ENCODE results near the gene ARHGAP28.
"Not testable (repeated sequence)": the region's sequence is repeated elsewhere in the genome, so short reads cannot be mapped to it uniquely, and the experiment has no call there.

Gene ARHGAP28

DNA sequence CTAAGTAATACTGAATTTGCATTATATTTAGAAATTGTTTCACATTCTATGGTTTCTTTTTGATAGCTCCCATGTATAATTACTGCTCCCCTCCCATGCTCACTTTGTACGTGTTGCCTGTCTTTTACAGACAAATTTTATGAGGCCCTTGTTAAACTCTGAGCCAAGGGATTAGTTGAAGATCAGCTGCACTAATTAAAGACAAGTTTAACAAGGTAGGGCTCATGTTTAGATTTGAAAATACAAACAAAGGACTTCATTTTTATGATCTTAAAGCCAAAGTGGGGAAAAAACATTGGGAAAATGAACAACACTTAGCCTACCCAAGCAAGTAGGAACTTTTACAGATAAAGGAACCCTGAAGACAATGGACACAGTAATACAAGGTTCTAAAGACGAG is 46.2 kb downstream of the ARHGAP28 start:
- DNase-seq, result no peak

DNA sequence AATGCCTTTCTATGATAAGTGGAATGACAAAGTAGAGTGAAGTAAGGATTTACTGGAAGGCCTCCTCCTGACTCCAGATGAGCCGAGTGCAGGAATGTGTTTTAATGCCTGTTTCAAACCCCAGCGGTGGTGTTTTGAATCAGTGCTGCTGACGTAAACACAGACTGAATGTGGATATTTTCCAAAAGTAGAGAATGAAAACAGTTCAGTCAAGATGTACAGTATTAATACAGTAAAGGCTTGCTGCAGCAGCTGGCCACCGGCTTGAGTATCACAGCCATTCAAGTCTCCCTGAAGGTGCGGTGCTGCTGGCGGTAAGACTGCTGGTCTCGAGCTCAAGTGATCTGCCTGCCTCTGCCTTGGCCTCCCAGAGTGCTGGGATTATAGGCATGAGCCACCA is 46.7 kb downstream of the ARHGAP28 start:
- DNase-seq, result no peak

DNA sequence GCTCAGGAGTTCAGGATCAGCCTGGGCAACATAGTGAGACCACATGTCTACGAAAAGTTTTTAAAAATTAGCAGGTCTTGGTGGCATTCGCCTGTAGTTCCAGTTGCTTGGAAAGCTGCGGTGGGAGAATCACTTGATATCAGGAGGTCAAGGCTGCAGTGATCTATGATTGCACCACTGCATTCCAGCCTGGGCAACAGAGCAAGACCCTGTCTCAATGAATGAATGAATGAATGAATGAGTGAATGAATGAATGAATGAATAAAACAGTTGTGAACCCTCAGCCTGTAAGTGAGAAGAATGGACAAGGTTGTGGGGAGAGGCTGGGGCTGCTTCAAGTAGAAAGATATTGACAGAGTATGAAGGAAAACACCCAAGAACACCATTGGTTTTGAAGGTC is 48.0 kb downstream of the ARHGAP28 start:
- no peak for DNase-seq

DNA sequence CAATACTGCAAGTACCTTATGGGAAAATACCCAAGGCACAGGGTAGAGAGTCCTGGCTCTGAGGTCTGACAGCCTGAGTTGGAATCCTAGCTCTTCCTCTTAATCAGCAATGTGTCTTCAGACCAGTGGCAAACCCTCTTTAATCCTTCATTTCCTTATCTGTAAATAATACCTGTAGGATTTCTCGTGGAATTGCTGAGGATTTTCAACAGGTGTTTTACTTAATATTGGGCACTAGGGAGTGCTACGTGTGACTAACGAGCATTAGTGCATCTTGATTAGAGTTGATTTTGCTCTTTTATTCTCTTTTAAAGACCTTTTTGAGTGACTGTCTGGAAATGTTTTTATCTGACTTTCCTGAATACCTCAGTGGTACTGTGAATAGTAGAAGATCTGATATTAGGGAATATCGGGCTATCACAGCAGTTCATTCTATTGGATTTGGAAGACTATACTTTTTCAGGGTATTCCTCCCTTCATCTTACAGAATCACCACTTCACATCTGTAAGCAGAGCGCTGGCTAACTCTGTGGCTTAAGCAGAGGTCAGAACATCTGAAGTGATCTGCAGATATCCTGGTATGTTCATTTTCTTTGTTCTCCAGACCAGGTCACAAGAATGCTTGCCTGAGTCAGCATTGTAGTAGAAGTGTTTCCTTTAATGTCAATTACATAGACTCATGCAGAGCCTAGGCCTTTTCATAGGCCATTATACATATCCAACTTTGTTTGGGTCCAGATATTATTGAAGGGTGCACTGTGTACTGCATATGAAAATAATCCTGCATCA is 49.1 kb downstream of the ARHGAP28 start:
- no peak for DNase-seq

DNA sequence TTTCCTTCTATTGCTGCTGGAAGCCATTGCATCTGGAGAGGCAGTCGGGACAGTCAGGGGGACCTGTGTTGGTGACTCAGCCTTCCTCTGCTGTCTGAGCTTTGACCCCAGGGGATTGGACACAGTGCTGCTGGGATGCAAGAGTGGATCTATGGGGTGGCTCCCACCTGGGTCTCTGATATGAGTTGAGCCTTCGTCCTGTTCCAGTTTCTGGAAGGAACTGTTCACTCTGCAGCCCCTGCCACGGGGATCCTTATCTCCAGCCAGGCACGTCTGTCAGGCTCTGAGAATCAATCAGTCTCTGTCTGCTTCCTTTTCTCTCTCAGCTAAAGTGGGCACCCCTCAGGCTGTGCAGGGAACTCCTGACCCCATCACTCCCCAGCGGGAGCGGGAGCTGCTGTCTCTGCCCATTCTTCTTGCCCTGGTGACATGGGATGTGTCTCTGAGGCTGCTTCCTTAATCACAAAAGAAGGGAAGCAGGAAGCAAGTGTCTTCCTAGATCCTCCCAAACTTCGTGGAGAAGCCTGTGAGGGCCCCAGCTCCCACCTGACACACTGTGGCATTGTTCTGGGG is 51.7 kb downstream of the ARHGAP28 start:
- DNase-seq, result no peak

DNA sequence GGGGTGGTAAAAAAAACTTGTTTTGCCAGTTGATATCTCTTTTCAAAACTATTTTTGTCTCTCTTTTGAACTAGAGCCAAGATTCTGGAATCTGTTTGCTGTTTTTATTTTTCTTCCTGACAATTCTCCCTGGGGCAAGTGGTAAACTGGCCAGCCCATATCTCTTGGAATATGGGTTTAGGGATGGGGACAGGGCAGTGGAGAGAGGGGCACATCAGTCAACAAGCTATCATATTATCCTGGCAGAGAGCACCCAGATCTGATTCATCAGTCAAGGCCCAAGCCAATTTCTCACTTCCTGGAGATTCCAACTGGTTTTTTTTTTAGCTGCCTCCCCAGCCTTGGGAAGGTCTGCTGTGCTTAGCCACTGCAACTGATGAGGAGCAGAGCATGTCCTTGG is 52.3 kb downstream of the ARHGAP28 start:
- DNase-seq, result no peak

DNA sequence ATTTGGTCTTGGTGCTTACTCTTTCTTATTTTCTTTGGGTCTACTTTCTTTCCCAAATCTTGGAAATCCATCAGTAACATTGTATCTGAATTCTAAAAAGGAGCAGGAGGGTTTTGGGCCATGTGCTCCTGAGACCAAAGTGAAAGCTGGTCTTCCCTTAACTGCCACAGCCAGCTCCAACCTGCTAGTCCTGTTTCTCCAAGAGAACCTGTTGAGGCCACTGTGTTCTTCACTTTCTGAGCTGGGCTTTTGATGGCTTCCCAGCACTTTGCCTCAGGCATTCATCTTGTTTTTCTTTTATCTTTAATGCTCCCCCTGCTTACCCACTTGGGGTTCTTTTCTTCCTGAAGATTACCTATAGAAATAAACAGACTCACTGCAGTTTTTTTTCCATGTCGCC is 53.3 kb downstream of the ARHGAP28 start:
- no peak for DNase-seq

DNA sequence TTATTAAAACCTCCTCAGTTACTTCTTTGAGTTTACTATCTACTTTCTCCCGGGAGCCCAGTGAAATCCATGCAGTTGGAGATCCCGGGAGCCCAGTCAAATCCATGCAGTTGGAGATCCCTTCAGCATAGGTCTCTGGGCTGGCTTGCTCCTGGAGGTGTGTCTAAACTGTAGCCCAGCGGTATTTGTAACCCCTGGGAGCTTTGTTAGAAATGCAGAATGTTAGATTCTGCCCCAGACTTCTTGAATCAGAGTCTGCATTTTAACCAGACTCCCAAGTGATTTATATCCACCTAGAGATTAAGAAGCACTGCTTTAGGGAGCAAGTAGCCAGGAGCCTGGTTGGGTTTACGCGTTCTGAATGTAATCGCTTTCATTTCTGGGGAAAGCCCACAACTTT is 54.5 kb downstream of the ARHGAP28 start:
- DNase-seq, result no peak

DNA sequence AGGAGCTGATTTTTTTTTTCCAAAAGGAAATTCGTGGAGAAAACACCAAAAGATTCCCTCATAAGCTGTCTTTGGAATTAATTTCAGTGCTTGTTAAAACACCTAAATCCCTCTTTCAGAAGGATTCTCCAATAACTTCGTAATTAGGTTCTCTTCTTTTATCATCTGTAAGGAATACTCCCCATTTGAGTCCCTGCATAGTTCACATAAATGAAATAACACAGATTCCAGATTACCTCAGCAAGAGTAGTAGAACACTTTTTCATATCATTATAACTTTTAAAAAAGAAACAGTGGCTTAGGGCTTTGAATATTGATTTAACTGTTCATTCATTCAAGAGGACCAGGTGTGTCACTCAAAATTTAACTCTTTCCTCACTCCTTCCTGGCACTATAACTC is 55.5 kb downstream of the ARHGAP28 start:
- no peak for DNase-seq

DNA sequence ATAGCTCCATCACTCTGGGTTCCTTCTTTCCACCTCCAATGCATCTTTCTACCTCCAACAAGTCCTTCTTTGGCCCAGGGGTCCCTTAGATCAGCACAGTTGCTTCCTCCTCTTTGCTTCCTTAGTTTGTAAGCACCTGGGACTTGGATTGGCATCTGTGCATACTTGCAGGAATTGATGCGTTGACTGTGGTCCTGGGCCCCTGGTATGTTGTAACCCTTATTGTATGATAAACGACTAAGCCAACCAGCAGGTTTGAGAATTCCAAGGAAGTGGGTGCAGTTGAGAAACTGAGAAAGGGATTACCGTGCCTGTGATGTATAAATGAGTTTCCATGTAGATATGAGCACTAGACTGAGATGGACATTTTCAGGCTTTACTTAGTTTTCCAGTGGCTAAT is 55.9 kb downstream of the ARHGAP28 start:
- no peak for DNase-seq

DNA sequence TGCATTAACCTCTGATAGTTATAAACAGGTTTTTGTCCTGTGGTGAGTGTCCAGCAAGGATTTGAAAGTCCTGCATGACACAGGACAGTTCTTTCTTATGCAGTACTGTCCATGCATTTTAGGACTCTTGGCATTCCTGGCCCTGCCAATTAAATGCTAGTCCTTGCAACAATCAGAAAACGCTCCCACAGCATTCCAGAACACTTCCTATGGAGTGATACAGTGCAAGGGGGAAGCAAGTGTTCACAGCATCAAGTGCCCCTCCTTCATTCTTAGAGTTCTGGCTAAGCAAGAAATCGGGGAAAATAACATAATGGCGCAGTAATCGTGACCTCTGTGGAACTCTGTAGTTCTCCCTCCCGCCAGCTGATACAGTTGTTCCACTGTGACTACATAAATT is 62.9 kb downstream of the ARHGAP28 start:
- DNase-seq, result no peak

DNA sequence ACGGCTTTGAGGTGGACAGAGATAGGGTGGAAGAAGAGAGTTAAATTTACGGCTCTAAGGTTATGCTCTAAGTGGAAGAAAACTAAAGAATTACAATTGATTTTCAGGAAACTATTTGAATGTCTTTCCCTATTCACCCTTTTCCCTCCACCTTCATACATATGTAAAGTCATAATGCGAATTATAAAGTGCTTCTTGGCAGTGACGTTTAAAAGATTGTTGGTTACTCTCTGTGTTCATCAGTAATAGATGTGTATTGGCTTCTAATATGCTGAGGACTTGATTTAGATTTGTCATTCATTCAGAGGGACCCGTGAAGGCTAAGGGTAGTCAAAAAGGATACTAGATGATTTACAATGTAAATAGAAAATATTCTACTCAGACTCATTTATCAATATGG is 63.9 kb downstream of the ARHGAP28 start:
- DNase-seq, result no peak

DNA sequence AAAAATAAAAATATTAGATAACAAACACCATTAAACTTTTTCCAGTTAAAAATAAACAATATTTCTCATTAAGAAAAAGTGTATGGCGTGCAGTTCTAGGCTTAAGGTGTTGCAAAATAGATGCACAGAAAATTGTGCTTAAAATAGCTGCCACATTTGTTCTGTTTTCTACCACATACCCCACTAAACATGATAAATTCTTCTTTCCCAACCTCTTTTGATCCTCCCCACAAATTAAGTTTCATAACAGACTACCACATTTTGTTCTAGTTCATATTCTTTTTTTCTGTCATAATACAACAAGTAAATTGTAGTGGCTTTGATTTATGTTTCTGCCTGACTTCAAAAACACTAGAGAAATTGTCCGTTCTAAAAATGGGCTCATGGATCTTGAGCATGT is 64.5 kb downstream of the ARHGAP28 start:
- no peak for DNase-seq

DNA sequence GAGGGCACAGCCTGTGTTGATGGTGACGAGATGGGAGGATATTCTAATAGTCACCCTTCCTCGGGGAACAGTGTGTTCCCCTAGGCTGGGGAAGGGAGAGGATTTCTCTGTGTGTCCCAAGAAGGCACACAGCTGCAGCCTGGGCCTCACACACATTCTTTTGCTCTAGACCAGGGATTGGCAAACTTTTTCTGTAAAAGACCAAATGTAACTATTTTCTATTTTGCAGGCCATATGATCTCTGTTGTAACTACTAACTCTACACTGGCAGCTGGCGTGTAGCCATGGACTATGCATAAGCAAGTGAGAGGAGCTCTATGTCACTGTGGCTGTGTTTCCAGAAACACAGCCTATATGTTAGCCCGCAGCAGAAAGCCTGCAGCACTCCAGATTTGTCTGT is 65.8 kb downstream of the ARHGAP28 start:
- no peak for DNase-seq

DNA sequence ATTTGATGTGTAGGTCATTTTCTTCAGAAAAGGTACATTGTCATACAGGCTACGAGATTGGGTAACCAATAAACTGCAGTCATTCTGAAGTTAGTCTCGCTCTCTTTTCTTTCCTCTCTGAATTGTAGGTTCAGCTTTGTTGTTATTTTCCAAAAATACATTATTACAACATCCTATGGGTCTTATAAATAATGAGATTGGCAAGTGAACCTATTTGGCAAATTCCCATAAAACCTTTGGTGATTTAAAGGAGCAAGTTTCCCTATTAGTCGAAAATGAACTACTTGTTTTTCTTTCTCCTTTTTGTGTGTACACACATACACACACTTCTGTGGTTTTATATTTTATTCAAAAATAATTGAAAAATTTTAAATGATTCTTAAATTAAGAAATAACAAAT is 67.0 kb downstream of the ARHGAP28 start:
- no peak for DNase-seq

DNA sequence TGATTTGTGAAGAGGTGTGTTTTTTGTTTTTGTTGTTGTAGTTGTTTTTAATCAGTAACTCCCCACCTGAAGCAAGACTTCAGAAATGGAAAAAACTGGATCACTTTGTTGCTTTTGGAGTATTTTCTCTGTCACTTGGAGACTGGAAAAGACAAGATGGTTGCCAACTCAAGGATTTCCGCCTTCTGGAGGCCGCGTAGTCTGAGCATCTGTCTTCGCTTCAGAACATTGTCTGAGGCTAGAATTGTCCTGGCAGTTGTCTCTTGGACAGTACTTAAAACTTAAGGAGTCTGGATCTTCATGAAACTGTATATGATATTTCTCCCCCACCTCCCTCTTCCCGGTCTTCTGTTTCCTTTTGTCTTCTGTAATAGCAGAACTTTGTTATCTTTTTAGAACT is 67.7 kb downstream of the ARHGAP28 start:
- DNase-seq, result no peak

DNA sequence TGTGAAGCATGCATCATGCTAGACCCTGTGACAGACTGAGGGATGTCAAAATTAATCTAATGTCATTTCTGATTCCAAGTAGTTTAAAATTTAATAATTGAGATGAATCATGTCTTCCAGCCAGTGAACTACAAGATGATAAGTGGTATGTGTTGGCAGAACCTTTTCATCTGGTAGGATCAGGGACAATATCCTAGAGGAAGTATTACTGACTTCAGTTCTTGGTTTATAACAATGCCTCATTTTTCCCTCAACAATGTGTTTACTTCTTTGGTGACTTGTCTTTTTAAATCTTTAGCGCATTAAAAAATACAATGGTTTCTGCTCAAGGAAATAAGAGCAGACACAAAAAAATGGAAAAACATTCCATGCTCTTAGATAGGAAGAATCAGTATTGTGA is 69.4 kb downstream of the ARHGAP28 start:
- no peak for DNase-seq

DNA sequence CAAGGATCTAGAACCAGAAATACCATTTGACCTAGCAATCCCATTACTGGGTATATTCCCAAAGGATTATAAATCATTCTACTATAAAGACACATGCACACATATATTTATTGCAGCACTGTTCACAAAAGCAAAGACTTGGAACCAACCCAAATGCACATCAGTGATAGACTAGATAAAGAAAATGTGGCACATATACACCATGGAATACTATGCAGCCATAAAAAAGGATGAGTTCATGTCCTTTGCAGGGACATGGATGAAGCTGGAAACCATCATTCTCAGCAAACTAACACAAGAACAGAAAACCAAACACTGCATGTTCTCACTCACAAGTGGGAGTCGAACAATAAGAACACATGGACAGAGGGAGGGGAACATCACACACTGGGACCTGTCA is 70.8 kb downstream of the ARHGAP28 start:
- DNase-seq, result not testable (repeated sequence)

DNA sequence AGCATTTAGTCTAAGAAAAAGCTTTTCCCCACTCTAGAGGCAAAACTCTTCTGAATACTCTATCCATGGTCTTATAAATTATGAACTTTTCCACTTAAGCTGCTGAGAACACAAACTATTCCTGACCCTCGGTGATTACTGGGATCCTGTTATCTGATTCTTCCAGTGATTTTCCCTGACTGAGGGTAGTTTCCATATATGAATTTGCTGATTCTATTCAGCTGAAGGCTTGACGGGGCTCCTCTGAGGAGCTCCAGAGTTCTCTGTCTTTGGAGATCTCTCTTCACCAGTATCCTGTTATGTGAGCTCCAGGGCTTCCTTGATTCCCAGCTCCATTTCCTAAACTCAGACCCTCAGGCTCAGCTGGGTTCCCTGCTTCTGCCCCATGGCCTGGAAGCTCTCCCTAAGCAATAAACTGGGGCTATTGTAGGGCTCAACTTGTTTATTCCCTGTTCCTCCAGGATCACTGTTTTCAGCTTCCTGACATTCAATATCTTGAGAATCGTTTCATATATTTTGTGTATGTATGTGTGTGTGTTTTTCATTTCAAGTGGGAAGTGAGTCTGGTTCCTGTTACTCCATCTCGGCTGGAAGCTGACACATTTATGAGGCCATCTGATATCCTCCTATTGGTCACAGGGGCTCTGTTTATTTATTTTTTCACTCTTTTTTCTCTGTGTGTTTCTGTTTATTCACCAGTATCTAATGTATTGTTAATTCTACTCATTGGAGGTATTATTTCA is 78.2 kb downstream of the ARHGAP28 start:
- DNase-seq, result no peak

DNA sequence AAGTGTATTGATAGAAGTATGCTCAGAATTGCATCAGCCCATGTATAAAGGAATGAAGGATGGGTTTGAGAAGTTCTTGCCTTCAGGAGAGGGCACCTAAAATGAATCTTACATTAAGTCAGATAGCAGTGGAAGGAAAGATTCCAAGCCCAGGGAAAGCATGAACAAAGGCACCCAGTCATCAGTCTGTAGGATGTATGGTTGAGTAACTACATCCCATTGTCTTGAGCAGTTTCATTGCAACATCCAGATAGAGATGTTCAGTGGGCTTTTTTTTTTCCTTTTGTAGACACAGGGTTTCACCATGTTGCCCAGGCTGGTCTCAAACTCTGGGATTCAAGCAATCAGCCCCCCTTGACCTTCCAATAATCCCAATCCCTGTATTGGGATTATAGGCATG is 80.7 kb downstream of the ARHGAP28 start:
- DNase-seq, result no peak

DNA sequence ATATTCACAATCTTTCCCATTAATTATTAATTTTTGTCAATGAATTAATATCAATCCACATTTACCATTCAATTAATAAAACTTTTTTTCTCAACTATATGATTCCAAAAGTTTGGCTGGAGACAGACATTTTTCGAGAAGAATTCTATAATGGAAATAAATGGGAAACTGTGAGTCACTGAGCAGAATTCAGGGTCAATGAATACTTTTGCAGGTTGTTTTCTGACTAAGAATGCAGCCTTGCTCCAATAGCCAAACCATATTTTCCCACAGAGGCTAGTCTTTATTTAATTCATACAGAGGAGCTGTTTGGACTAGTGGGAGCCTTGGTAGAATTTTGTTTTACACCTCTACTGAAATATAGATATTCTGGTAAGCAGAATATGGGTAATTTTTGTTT is 82.3 kb downstream of the ARHGAP28 start:
- DNase-seq, result no peak

DNA sequence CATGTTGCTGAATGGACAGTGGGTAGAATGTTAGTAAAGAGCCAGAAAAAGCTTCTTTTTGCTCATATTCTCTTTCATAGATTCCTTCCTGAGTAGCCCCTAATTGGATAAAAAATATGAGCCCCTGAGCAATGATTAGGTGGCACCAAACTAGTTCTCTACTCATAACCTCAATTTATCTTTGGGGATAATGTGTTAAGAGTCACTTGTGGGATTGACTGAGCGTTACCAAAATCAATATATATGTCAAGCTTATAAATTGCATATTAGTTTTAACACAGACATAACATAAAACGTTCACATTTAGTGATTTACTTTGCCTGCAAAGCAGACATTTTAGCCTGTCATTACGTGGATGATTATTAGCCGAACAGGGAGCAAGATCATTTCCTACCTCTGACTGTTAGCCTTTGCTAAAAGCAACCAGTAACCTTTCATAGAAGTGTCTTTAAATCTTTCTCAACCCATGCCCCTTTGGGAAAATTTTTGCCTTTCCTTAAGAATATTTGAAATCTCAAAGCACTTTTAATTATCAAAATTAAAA is 85.4 kb downstream of the ARHGAP28 start:
- DNase-seq, result no peak

DNA sequence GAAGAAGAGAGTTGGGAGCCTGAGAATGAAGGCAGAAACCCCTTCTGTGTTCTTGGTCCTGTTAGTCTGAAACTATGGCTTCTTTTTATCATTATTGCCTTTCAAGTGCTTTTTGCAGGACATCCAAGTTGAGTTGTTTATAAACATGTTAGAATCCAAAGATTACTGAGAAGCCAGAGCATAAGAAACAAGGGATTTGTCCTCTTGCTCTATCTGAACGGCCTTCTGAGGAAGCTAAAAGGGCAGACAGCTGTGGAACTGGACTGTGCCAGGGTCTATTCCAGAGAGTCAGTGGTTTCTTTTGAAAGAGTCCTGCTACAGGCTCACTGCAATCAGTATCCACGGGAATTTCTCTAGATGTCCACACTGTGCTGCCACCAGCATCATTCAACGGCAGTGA is 86.6 kb downstream of the ARHGAP28 start:
- no peak for DNase-seq

DNA sequence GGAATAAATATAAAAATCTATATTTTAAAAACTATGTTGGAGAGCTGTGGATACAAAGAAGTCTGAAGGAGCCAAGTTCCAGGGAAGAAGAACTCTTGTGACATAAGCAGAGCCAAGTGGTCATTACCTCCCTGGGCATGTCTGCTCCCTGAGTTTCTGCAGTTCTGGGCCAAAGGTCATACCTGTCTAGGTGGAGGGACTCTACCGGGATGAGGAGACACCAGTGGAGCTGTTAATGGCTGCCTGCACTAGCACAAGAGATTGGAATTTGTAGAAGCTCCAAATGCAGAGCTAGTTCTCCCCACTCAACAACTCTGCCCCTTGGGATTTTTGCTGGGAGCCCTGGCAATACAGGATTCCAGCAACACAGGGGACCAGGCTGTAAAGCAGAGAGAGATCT is 89.8 kb downstream of the ARHGAP28 start:
- no peak for DNase-seq

Data from CD4-positive, alpha-beta T cell treated with Interleukin-17A for 4 hours (primary cell).